Erythroblast (primary cell): ENCODE results near the gene NHLRC4.

Source experiments
- GATA1 ChIP-seq: IDR thresholded peaks from 2 replicates; pipeline ENCODE4 v1.6.1; 2011; ENCODE audit warnings: low read depth, mild to moderate bottlenecking, control low read depth, low read length, moderate library complexity
- POLR2A ChIP-seq: IDR thresholded peaks from 2 replicates; pipeline ENCODE4 v1.6.1; 2011; ENCODE audit warnings: mild to moderate bottlenecking, low read length

- TF ChIP-seq POLR2A = no peak
- TF ChIP-seq GATA1 = no peak
Observed at GRCh38 chr16:548586-548985, 18.2 kb upstream of the NHLRC4 start.
